GM10266 (cell line): ENCODE data around the gene GALNT1.

ENCODE experiments used
- DNase-seq: peaks from one replicate; pipeline ENCODE4 v3.0.0; 2012; ENCODE audit errors: extremely low spot score
- TF ChIP-seq, protein P1 (sequence below): IDR thresholded peaks from 2 replicates; pipeline ENCODE4 v1.5.1; 2012; ENCODE audit warnings: mild to moderate bottlenecking, low read depth; ENCODE audit not compliant: control insufficient read depth, insufficient read depth; ENCODE audit errors: missing control alignments

The GALNT1 gene

GRCh38 chr18:35577045-35577848 lies 4.3 kb upstream of the GALNT1 start:
- DNase-seq: peak; percentile 56
- TF ChIP-seq, protein P1, sequence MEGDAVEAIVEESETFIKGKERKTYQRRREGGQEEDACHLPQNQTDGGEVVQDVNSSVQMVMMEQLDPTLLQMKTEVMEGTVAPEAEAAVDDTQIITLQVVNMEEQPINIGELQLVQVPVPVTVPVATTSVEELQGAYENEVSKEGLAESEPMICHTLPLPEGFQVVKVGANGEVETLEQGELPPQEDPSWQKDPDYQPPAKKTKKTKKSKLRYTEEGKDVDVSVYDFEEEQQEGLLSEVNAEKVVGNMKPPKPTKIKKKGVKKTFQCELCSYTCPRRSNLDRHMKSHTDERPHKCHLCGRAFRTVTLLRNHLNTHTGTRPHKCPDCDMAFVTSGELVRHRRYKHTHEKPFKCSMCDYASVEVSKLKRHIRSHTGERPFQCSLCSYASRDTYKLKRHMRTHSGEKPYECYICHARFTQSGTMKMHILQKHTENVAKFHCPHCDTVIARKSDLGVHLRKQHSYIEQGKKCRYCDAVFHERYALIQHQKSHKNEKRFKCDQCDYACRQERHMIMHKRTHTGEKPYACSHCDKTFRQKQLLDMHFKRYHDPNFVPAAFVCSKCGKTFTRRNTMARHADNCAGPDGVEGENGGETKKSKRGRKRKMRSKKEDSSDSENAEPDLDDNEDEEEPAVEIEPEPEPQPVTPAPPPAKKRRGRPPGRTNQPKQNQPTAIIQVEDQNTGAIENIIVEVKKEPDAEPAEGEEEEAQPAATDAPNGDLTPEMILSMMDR: no peak

DNA sequence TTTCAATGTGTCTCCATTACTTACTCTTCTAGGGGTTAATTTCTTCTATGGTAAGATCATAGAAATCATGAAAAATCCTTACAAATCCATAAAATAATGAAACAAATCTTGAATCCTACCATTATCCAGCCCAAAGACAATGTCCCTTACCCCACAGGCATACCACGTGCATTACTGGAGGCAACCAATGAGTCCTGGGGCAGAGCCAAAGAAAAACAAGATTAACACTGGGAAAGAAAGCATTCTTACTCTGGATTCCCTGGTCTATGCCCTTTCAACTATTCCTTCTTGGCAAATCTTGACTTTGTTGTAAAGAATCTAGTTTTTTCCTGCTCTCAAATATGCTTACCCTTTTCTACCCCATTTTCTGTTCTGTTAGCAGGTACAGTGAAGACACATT lies 3.1 kb upstream of the GALNT1 start:
- TF ChIP-seq, protein P1: no peak
- DNase-seq: no peak

DNA sequence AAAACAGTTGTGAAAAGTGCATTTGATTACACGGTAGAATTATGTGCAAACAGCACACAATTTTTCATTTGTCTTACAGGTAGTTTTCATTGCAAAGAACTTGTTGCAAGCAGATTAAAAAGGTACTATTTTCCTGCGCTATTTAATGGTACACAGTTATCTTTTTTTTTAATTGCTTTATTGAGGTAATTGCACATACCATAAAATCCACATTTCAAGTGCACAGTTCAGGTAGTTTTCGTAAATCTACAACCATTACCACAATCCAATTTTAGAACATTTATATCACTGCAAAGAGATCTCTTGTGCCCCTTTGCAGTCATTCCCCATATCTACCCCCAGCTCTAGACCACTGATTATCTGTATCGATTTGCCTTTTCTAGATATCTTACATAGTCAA lies 2.6 kb upstream of the GALNT1 start:
- DNase-seq: no peak
- TF ChIP-seq, protein P1: no peak

GRCh38 chr18:35580701-35581539 lies 620 bp upstream of the GALNT1 start:
- TF ChIP-seq, protein P1: no peak
- DNase-seq: peak; percentile 76

- TF ChIP-seq, protein P1: no peak
- peak; percentile 36 for DNase-seq
Measured at GRCh38 chr18:35581898-35582641, 530 bp downstream of the GALNT1 start.

GRCh38 chr18:35582899-35583558 lies 1.5 kb downstream of the GALNT1 start:
- TF ChIP-seq, protein P1: no peak
- DNase-seq: no peak
